Measurements from ENCODE around the gene CCDC88B. TPM values are rescaled to one million over a fixed set of nuclear protein-coding genes. Genes with fewer than 3 reads are reported as not detected.

Gene CCDC88B
- total RNA-seq, 2 experiments from 2014 or later: 107 to 112 TPM

GRCh38 chr11:64339286-64339685 is 718 bp upstream of the CCDC88B start:
- H3K4me1 ChIP-seq (ENCODE audit: insufficient read depth, low read length): peaks cover 53% of the 10 kb centered on the region
- H3K27ac ChIP-seq (ENCODE audit: low read depth in 1 of 2, low read length in 2 of 2): peak overlapping the region; percentile 83 to 93
- H3K36me3 ChIP-seq (ENCODE audit: insufficient read depth, low read length): peaks cover 38% of the 10 kb centered on the region
- ChIA-PET CTCF (interaction anchor here (1.1 to 2.3 kb wide), 2 partner anchors 8 to 38 kb away, joined by 3 to 15 read pairs; no protein-coding TSS in a partner anchor), POLR2A (interaction anchor here (1.1 to 4.7 kb wide), 4 partner anchors 10 to 439 kb away, joined by 3 to 103 read pairs (median 6); partner anchors contain the start of genes PRDX5, SF1, STIP1 and TRMT112)
- ATAC-seq (ENCODE audit: poor library complexity) (no peak), DNase-seq (no peak)
- H3K27ac Mint-ChIP-seq: peak overlapping the region; percentile 93
- peaks cover 32% of the 10 kb centered on the region for H3K36me3 Mint-ChIP-seq (ENCODE audit: low read depth)
- peak overlapping the region; percentile 92 for H3K4me3 Mint-ChIP-seq
- no peaks in the 10 kb centered on the region for H3K27me3 ChIP-seq (ENCODE audit: control insufficient read depth in 1 of 2, insufficient read depth in 2 of 2, low read length in 2 of 2)
- no peaks in the 10 kb centered on the region for H3K9me3 ChIP-seq (ENCODE audit: control insufficient read depth in 1 of 2, insufficient read depth in 1 of 2, low read length in 2 of 2)
- H3K4me1 Mint-ChIP-seq (ENCODE audit: low read depth): peaks cover 49% of the 10 kb centered on the region
- H3K27me3 Mint-ChIP-seq: no peaks in the 10 kb centered on the region
- no peak for TF ChIP-seq CTCF (IDR thresholded peaks at IDR 0.05)
- peak overlapping the region; percentile 81 for H3K4me3 ChIP-seq (ENCODE audit: low read length)
- intact Hi-C loops (cut with DNase I, micrococcal nuclease): no loop called here
- no peaks in the 10 kb centered on the region for H3K9me3 Mint-ChIP-seq

GRCh38 chr11:64340671-64341335 is 799 bp downstream of the CCDC88B start:
- Histone ChIP-seq H3K36me3 (ENCODE audit: insufficient read depth, low read length) (peaks cover 51% of the 10 kb centered on the region), H3K4me3 (ENCODE audit: low read length) (peak overlapping the region; percentile 81), H3K27me3 (ENCODE audit: control insufficient read depth in 1 of 2, insufficient read depth in 2 of 2, low read length in 2 of 2) (no peaks in the 10 kb centered on the region), H3K4me1 (ENCODE audit: insufficient read depth, low read length) (peaks cover 55% of the 10 kb centered on the region), H3K9me3 (ENCODE audit: control insufficient read depth in 1 of 2, insufficient read depth in 1 of 2, low read length in 2 of 2) (no peaks in the 10 kb centered on the region), H3K27ac (ENCODE audit: low read depth in 1 of 2, low read length in 2 of 2) (peak overlapping the region; percentile 83 to 93)
- peak; percentile 35 for ATAC-seq (ENCODE audit: poor library complexity)
- no peaks in the 10 kb centered on the region for H3K9me3 Mint-ChIP-seq
- peaks cover 39% of the 10 kb centered on the region for H3K36me3 Mint-ChIP-seq (ENCODE audit: low read depth)
- POLR2A ChIA-PET: interaction anchor here (0.6 to 4.7 kb wide), 10 partner anchors 11 to 1749 kb away, joined by 3 to 103 read pairs (median 6); partner anchors contain the start of genes ESRRA, FKBP2, NUDT22 and PRDX5
- no peak for TF ChIP-seq CTCF (IDR thresholded peaks at IDR 0.05)
- peaks cover 54% of the 10 kb centered on the region for H3K4me1 Mint-ChIP-seq (ENCODE audit: low read depth)
- peak overlapping the region; percentile 93 for H3K27ac Mint-ChIP-seq
- peak; percentile 59 to 84 (median 69) for DNase-seq
- intact Hi-C loops (cut with DNase I, micrococcal nuclease): loop anchor here (1.0 to 5.0 kb wide), 3 partner anchors 24 to 36 kb away; partner anchors contain the start of genes ESRRA (in 2 of the 2) and TRMT112 (in 1 of the 2)
- H3K27me3 Mint-ChIP-seq: no peaks in the 10 kb centered on the region
- peak overlapping the region; percentile 92 for H3K4me3 Mint-ChIP-seq
- CTCF ChIA-PET: interaction anchor here (0.9 to 3.9 kb wide), 4 partner anchors 9 to 40 kb away, joined by 3 to 34 read pairs (median 9); partner anchors contain the start of genes PRDX5 and TRMT112

DNA sequence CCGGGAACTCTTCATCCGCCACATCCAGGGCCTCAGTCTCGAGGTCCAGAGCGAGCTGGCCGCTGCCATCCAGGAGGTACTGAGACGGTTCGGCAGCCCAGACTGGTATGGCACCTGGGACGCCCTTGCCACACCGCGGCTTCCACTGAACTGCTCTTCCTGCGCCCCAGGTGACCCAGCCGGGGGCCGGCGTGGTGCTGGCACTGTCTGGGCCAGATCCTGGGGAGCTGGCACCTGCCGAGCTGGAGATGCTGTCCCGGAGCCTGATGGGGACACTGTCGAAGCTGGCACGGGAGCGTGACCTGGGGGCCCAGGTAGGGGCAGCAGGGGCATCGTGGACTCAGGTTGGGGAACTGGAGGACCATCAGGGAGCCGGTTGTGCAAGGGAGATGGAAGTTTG is 1.4 kb downstream of the CCDC88B start:
- Histone ChIP-seq H3K27me3 (ENCODE audit: control insufficient read depth in 1 of 2, insufficient read depth in 2 of 2, low read length in 2 of 2) (no peaks in the 10 kb centered on the region), H3K4me3 (ENCODE audit: low read length) (peak overlapping the region; percentile 81), H3K36me3 (ENCODE audit: insufficient read depth, low read length) (peaks cover 53% of the 10 kb centered on the region), H3K9me3 (ENCODE audit: control insufficient read depth in 1 of 2, insufficient read depth in 1 of 2, low read length in 2 of 2) (no peaks in the 10 kb centered on the region), H3K27ac (ENCODE audit: low read depth in 1 of 2, low read length in 2 of 2) (no peak overlapping the region), H3K4me1 (ENCODE audit: insufficient read depth, low read length) (peaks cover 55% of the 10 kb centered on the region)
- Mint-ChIP-seq H3K4me3 (peak overlapping the region; percentile 92), H3K4me1 (ENCODE audit: low read depth) (peaks cover 54% of the 10 kb centered on the region), H3K9me3 (no peaks in the 10 kb centered on the region), H3K27me3 (no peaks in the 10 kb centered on the region), H3K27ac (peak overlapping the region; percentile 93), H3K36me3 (ENCODE audit: low read depth) (peaks cover 43% of the 10 kb centered on the region)
- intact Hi-C loops (cut with DNase I, micrococcal nuclease): loop anchor here in 1 of 2 experiments (5.0 kb wide), 1 partner anchor 34 kb away; the partner anchor contains the start of gene ESRRA
- DNase-seq: peak in 1 of 14 experiments; percentile 49
- CTCF ChIA-PET: interaction anchor here (1.3 to 3.9 kb wide), 4 partner anchors 10 to 70 kb away, joined by 3 to 34 read pairs (median 9); partner anchors contain the start of genes PRDX5 and TRMT112
- TF ChIP-seq CTCF (IDR thresholded peaks at IDR 0.05): no peak
- POLR2A ChIA-PET: interaction anchor here (1.4 to 4.7 kb wide), 5 partner anchors 14 to 156 kb away, joined by 3 to 103 read pairs (median 9); partner anchors contain the start of genes ESRRA, PRDX5, STIP1 and TRMT112
- no peak for ATAC-seq (ENCODE audit: poor library complexity)
